GM21381 (cell line): ENCODE measurements around the gene HNF1B.

Experiments used
- ATAC-seq: cut with Tn5 transposase; IDR thresholded peaks from one replicate; pipeline ENCODE4 v1.9.1; 2021; ENCODE audit warnings: mild to moderate bottlenecking, moderate library complexity; ENCODE audit not compliant: unreplicated experiment

Gene HNF1B

DNA sequence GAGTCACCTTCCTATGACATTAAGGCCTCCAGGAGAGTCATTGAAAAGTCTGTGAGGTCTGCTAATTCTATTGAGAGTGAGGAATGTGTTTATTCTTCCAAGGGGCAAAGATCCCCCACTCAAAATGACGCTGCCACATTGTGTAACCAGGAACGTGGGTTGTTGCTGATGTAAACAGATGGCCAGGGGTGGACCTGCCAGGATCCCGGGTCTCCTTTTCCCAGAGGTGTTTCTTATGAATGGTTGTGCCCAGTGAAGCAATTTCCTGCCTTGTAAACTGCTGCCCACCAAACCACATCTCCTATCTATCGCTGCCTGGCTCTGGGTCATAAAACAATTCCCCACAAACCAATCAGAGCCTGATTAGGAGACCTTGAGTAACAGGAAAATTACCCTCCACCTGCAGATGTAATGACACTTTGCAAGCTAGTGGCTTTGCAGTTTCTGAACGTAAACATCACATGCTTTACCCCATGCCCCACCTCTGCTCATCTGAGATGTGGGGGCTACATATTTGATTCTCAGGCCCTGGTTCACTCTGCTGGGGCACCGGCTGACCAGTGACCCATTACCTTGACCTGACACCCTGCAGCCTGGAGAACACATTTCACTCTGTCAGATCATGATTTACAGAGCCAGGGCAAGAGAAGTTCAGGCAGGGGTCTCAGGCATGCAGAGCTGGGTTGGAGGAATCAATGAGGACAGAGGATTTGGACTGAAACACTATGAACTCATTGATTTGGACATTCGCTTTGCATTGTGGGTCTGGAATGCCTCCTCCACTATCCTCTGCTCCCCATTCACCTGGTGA, 68.5 kb downstream of the HNF1B start:
- no peak for ATAC-seq

DNA sequence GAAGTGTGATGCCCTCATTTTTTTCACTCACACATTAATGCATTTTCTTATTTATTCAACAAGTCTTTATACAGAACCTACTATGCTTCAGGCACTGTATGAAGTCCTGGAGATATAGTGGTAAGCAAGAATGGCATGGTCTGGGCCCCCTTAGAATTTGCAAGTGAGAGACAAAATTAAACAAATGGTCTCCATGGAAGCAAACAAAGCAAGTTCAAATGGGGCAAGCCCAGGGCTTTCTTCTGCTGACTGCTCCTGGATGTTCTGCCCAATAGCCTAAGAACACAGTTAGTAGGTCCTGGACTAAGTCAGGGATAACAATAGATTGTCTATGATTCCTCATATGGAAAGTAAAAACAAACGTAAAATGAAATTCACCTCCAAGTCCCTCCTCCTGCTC, 70.3 kb downstream of the HNF1B start:
- ATAC-seq: no peak

DNA sequence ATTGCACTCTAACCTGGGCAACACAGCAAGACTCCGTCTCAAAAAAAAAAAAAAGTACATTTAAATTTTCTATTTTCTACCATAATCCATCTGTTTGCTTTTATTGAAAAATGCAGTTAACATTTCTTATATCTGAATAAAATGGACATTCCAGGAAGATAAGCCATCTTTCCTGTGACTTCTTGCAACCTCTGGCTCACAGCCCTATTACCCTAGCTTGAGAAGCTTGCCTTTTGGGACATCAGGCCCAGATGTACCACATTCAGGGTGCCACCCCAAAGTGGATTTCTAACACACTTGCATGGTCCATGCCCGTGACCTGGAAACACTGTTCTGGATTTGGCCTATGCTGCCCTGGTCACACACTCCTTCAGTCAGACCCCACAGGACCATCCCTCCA, 71.5 kb downstream of the HNF1B start:
- ATAC-seq: no peak

- no peak for ATAC-seq
These were observed 72.2 kb downstream of the HNF1B start for GRCh38 chr17:37672548-37673078.

DNA sequence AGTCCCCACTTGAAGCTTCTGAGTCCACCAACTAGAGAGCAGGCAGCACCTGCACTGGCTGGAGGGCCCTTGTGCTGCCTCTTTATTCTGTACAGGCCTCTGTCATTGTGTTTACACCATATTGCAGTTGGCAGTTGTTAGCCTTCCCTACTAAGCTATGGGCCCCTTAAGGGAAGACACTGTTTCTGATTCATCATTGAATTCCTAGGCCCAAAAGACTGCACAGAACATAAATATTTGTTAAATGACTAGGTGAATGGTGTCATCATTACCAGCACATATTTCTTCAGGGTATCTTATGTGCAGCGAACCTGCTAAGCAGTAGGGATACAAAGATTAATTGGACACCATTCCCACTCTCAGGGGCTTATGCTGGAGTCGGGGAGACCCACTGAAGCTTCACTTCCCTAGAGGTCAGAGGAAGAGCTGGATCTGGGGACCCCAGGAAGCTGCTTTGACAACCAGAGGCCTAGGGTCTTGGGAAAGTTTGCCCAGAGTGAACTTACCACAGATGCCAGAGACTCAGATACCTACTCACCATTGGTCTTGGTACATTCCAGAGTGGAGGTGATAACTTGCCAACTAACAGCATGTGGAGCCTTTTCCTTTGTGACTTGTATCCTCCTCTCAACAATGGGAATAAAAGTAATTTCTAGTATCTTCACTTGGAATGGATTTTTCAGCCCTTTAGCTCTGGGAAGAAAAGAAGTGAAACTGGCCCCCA, 72.9 kb downstream of the HNF1B start:
- ATAC-seq: no peak

GRCh38 chr17:37671028-37671823, 73.6 kb downstream of the HNF1B start:
- ATAC-seq: no peak

DNA sequence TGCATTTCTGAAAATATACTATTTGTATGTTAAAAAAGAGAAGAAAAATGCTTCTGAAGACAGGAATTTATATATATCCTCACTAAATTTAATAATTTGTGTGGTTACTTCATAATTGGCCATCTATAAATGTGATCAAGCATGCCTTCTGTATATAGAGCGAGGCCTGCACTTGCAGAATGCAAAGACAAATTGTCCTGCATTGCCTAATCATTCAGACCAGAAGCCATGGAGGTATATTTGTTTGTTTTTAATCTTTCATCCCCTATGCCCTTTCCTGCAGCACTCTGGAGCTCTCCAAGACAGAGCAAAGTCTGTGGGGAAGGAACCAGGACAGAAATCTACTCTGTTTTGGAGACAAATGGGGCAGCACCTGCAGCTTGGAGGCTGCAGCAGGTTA, 77.8 kb downstream of the HNF1B start:
- ATAC-seq: no peak

GRCh38 chr17:37664214-37664613, 80.6 kb downstream of the HNF1B start:
- no peak for ATAC-seq

DNA sequence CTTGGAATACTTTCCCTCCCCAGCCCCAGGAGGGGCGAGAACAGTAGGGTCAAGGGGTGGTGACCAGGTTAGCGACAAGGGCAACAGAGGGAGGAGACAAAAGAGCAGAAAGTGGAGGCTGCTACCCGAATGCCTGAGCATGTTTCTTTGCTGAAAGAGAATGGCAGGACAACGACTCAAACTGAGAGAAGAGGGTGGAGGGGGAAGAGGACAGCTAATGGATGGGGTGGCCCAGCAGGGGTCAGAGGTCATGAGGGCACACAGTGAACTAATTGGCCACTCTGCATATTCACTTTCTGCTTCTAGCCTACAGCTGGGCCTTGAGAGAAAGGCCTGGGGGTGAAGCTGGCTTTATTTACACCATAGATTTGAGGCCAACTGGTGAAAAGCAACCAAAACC, 82.5 kb downstream of the HNF1B start:
- no peak for ATAC-seq

DNA sequence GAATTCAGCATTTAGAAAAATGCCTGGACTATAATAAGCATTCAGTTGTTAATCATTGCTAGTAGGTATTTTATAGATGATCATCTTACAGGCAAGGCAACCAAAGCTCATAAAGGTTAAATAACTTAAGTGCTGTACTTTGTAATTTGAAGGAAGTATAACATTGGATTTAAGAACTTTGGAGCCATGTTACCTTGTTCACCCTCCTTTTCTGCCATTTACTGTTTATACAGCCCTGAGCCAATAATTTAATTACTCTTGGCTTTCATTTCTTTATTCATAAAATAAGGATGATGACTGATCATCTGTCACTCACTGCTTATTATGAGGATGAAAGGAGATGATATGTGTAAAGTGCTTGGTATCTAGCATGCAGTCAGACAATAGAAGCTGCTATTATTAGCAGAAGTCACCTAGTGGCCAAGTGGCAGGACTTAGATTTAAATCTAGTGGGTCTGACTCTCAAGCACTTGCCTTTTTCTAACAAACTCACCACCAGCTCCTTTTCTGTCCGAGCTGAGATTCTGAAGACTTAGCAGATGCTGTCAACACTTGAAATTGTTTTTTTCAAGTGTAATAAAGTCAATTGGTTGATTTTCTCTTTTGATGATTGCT, 83.4 kb downstream of the HNF1B start:
- no peak for ATAC-seq

DNA sequence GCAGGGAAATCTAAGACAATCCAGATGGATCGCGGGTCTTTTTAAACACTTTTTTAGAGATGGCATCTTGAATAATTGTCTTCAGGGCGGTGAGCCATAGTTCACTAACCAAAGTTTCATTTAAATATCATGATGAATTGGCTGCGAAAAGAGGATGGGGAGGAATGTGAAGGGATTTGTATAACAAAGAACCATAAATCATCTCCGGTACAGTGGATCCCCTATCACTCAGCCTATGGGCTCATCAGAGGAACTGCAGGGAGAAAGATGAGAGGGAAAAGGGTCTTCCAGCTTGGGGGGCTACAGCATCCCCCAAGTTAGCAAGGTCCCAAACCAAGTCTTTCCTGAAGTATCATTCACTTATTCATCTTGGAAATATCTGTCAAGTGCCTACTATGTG, 84.9 kb downstream of the HNF1B start:
- ATAC-seq: no peak

DNA sequence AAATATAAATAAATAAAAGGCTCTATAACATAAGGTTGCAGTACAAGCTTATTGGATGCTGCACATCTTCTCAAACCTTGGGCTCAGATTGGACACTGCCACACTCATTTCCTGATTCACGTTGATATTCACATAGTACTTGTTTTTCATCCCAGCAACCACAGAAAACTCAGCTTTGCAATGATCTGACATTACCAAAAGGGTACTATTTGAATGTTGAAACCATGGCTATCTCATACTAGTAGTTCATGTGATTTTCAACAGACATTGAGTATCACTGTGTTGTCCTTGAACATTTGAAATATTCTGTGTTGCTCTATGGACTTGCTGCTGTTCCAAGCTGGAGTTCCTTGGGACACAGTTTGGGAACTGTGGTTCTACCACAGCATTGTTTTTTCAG, 87.7 kb downstream of the HNF1B start:
- no peak for ATAC-seq

GRCh38 chr17:37651849-37652248, 93.0 kb downstream of the HNF1B start:
- ATAC-seq: no peak

- ATAC-seq: no peak
These were observed 94.3 kb downstream of the HNF1B start for GRCh38 chr17:37650419-37651003.

GRCh38 chr17:37648555-37648954, 96.3 kb downstream of the HNF1B start:
- ATAC-seq: no peak

DNA sequence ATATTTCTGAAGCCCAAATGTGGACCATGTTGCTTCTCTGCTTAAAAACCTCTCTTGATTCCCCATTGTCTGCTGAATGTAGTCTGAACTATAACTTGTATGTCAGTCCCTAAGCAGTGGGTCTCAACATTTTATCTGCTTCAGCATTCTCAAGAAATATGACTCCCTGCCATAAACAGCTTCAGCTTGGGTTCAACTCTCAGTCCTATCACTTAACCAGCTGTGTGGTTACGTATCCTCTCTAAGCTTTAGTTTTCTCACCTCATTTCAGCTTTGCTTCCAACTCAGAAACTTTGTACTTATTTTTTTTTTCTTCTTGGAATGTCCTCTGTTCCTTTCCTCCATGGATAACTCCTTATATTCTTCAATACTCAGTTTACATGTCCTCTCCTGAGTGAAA, 97.0 kb downstream of the HNF1B start:
- no peak for ATAC-seq

- no peak for ATAC-seq
These were observed 101.0 kb downstream of the HNF1B start for GRCh38 chr17:37643869-37644268.

DNA sequence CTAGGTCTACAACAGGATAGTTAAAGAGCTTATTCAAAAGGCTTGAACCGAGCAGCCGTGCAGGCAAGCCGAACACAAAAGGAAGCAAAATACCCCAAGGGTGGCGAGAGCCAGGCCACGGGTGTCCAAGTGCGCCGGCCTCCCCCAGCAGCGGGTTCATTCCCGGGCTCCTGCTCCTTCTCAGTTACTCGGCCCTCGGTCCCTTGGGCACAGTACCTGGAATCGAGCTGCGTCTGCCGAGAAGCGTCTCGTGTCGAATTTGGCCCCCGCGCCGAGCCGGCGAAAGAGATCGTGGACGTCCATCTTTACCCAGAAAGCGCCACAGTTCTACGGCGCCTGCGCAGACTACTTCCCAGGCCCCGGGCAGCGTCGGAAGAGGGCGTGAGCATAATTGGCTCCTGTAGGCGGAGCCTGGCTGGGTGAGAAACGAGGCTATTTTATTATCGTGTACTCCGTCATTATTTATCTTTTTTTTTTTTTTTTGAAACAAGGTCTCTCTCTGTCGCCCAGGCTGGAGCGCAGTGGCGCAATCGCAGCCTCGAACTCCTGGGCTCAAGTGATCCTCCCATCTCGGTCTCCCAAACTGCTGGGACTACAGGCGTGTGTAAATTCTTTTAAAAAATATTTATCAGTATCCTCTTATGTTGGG, 101.6 kb downstream of the HNF1B start, which contains the start of gene DDX52:
TSS of gene DDX52 (minus strand) at position 329 of the 649 bp plus-strand sequence. CDS start at position 303, 26 bp downstream.
- peak; percentile 86 for ATAC-seq

DNA sequence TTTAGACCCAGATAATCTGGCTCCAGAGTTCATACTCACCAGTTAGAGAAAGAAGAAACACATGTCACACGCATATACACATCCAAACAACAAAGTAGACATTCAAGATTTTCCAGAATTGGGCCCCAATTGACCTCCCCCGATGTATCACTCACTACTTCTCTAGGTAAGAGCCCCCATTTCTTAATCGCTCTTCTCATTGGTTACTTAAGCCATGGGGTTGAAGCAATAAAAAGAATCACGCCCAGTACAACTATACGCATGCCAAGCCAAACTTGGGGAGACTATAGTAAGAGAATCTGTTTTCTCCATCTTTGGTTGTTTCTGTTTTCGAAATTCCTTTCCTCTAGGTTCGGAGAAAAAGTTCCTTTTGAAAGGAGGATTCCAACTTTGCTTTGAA, 102.2 kb downstream of the HNF1B start:
- ATAC-seq: no peak

GRCh38 chr17:37640015-37640414, 104.8 kb downstream of the HNF1B start:
- ATAC-seq: no peak
